Right lobe of liver (tissue), 4 donors: ENCODE results near the gene CAMKMT.

Experiments
- CTCF ChIP-seq, 4 donors: fragments of 200-600 bp in 3 of 4; fragments of 450-650 bp in 1 of 4; IDR thresholded peaks; one replicate each; pipeline versions ENCODE4 v1.5.1 to v1.8.0; 2016 to 2022; ENCODE audit warnings: antibody characterized with exemption in 4 of 4, mild to moderate bottlenecking in 2 of 4
- POLR2A ChIP-seq: fragments of 450-650 bp; IDR thresholded peaks from one replicate; pipeline ENCODE4 v1.6.1; 2017; ENCODE audit warnings: antibody characterized with exemption, mild to moderate bottlenecking
- donor health status: DM: no; HTN: no; CAD: no.
- donor health status: DM: no; HTN: no; CAD: no.
- donor health status: DM: no; HTN: yes; CAD: no.

GRCh38 chr2:44802777-44803424 lies 441.2 kb downstream of the CAMKMT start:
- no peak for TF ChIP-seq CTCF (IDR thresholded peaks at IDR 0.05)
- TF ChIP-seq POLR2A = no peak
